HG03439 (cell line): ENCODE measurements around the gene ZNF462.

ENCODE experiments used
- ATAC-seq: cut with Tn5 transposase; IDR thresholded peaks from one replicate; pipeline ENCODE4 v1.9.1; 2021; ENCODE audit warnings: mild to moderate bottlenecking, moderate library complexity; ENCODE audit not compliant: unreplicated experiment

The ZNF462 gene

DNA sequence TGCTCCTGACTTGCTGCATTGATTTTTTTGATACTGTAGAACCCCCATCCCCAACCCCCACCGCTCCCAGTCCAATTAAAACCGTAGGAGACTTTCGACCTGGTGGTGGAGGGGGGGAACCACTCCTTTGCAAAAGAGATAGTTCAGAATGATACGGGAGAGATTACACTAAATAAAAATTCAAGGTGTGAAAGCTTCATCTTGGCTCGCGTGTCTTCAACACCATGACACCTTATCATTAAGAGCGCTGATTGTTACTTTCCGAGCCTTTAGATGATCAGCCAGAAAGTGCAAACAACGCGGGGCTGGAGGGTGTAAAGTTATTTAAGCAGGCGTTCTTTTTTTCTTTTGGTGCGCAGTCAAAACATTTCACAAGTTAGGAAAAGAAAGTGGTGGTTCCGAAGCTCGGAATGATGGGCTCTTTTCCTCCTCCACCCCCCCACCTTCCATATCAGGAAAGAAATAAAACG, 1.3 kb upstream of the ZNF462 start:
- ATAC-seq: no peak

DNA sequence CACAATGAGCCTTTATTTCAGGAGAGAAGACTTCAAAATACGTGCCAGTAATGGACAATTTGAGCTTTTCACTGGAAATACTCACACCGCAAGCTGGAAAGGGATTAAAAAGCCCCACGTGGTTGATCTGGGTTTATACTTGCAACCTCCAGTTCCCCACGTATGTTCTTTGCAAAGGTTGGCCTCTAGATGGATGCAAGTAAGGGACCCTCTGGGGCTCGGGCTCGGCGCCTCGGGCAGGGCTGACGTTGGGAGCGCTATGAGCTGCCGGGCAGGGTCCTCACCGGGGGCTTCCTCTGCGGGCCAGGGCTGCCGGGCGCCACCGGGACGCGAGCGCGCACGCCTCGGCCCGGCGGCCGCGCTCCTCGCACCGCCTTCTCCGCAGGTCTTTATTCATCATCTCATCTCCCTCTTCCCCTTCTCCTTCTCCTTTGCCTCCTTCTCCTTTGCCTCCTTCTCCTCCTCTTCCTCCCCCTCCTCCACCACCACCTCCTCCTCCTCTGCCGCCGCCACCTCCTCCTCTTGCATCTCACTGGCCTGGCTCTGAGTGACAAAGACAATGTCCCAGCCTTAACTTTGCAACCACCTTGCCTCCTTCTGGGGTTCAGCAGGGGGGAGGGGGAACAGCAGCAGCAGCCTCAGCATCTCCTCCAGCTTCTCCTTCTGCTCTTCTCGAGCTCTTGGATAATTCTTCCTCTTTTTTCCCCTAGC, 701 bp upstream of the ZNF462 start:
- ATAC-seq: no peak

DNA sequence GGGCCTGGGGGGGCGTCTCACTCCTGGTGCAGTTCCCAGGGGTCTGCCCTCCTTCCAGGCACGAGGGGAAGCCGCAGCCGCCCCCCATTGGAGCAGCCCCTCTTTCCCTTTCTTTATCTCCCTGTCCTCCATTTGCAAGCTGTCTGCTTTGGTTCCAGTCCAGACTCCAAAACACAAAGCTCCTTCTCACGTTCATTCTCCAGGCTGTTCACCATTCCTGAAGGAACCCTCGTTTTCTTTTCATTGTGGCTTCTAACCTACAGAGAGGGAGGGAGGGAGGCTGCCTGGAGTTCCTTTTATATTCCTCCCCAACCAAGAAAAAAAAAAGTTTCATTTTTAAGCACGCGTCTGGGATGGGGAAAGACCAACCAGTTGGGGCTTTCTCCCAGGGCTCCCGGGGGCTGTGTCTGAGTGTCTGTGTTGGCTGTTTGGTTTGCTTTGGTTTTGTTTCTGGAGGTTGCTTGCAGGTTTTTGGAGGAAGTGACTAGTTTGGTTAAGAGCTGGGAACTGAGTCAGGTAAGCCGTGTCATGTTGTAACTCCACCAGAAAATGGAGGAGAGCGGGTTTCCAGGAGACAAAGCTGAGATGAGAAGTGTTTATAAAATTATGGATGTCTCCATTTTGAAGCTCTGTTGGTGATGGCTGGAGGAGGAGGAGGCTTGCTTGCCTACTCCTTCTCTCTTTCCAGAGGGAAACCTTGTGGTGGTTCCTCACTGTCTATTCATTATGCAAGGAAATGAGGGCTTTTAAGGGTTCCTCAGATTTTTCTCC, 1.6 kb downstream of the ZNF462 start:
- no peak for ATAC-seq

GRCh38 chr9:106866243-106866642, 3.3 kb downstream of the ZNF462 start:
- ATAC-seq: no peak

DNA sequence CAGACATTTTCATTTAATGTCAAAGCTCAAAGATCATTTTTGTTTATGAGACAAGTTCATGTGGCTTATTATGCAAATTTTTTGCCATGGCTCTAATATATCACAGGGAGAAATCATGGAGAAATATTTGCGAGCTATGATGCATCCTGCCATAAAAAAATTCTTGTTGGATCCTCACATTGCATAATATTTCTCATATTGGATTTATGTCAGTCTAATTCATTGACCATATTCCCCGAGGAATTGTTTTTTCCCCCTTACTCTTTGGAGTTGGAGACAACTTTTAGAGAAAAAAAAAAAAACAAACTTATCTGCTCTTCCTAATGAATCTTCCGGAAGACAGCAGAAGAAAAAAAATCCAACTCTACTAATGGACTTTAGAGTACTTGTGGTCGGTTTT, 4.3 kb downstream of the ZNF462 start:
- ATAC-seq: no peak

DNA sequence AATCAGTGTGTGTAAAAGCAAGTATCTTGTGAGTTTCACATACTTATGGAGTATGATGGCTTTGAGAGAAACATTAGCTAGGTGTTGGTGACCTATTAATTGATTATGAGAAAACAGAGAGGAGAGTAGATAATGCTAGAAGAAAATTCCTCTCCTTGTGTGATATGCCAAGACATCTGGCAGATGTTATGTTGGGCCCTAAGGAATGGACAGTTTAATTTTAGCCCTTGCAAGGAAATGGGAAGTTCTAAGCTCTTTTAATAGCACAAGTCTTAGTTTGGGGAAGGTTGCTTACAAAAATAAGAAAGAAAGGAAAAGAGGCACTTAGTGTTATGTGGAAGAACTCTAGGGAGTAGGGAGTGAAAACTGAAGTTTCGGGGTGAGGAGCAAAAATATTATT, 5.1 kb downstream of the ZNF462 start:
- no peak for ATAC-seq

- no peak for ATAC-seq
These were observed 5.6 kb downstream of the ZNF462 start for GRCh38 chr9:106868565-106868964.

DNA sequence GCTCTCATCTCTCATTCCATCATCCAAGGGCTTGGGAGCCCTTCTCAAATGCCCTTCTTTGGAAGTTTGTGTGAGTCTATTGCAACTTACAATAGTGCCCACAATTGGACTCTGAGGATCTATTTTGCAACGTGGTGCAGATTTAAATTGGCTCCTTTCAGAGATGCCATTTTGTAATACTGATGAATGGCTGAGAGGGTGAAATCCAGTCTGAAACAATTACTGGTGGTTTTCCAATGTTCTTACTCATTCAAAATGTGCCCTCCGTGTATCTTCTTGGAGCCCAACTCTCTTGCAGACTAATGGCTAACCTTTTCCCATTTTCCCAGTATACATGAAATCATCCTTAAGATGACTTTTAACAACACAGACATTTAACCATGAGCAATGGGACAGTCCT, 6.1 kb downstream of the ZNF462 start:
- no peak for ATAC-seq

- ATAC-seq: no peak
These were observed 6.5 kb downstream of the ZNF462 start for GRCh38 chr9:106869458-106869857.

- ATAC-seq: no peak
These were observed 9.7 kb downstream of the ZNF462 start for GRCh38 chr9:106872641-106873040.

DNA sequence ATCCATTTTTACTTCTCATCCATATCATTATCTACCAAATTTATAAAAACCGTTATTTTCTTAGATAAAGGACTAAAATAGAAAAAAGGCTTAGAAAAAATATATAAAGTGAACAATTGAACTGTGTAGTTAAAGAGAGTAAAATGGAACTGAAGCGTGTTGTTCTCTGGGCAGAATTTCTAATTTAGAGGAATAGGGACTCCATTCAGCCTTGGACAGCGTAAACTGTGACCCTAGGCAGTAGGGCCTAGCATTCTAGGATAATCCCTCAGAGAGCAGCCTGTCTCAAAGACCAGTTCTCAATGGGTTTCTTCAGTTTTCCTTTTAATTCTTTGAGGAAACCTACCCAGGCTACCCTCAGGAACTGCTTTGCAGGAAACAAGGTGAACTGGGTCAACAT, 11.1 kb downstream of the ZNF462 start:
- ATAC-seq: no peak

DNA sequence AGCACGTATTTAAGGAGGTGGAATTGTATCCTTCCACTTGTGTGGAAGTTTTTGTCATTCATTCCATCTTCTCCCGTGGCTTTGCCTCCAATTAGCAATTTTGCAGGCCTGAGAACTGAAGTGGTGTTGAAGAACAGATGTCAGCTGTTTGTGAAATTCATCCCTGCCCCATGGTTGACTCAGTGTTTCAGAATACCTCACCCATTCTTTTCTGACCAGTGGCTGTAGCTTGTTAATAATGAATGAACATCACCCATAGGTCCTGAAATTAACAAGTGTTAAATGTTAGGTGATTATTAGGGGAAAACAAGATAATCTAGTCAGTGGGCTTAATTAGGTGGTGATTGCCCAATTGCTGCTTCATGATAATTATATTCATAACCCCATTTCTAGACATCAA, 11.7 kb downstream of the ZNF462 start:
- ATAC-seq: no peak

- no peak for ATAC-seq
These were observed 12.6 kb downstream of the ZNF462 start for GRCh38 chr9:106875529-106875928.

- ATAC-seq: no peak
These were observed 14.4 kb downstream of the ZNF462 start for GRCh38 chr9:106877345-106877744.

DNA sequence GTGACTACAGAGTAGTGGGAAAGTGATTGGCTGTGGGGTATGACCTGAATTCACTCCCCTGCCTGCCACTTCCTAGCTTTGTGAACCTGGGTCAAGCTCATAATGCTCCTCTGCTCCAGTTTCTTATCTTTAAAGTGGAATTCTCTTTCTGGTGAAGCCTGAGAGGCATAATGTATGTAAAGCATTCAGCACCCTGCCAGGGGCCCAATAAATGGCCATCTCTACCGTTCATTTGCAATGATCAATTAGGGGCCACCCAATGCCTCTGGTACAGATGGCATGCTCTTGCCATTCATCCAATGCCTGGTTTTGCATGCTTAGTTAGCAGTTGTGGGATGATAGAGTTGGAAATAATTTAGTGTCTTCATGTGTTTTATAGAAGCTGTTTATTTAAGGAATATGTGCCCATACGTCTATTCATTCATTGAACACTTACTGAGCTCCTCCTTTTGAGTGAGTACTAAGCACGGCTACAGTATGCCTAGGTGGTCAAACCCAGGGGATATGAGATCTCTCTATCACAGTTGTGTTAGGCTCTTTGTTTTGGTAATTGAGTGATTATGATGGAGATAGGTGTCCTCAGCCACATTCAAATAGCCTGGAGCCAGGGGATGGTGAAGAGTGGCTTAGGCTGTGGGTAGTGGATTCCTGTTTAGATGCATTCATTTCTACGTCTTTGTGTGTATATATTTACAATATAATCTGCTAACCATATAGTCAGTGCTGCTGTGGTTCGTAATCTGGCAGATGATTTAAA, 15.3 kb downstream of the ZNF462 start:
- no peak for ATAC-seq

DNA sequence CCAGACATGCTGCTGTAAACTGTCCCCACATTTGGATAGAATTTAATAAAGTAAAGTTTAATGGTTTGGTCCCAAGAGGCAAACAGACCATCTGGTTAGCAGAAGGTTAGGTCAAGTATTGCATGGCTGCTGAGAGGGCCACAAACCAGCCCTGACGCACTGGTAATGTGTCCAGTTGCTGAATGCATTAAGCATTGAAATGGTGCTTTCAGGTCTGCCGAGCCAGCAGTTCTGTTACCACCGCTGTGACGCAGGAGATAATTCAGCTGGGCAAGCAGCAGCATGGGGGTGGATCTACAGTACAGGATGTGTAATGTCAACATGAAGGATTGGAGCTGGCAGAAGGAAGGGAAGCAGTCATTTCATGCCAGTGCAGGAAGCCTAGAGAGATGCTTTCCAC, 16.0 kb downstream of the ZNF462 start:
- no peak for ATAC-seq

DNA sequence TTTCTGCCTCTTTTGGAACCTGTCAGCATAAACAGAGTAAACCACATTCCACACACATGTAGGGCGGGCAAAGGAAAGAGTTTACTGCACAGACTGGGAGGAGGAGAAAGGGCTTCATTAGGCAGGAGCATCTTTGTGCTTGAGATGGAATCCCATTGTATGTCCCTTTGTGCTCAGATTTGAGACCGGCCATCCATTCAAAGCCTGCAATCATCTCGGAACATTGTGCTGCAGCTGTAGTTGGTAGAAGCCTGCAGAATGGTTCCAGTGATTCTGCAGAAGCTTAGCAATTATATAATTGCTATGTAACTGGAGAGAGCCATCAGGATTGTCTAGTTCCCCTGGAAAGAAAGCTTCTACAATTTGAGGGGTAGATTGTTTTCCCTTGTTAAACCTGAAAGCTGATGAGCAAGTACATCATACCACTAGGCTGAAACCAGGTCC, 16.5 kb downstream of the ZNF462 start:
- ATAC-seq: no peak

GRCh38 chr9:106880081-106880480, 17.1 kb downstream of the ZNF462 start:
- no peak for ATAC-seq

DNA sequence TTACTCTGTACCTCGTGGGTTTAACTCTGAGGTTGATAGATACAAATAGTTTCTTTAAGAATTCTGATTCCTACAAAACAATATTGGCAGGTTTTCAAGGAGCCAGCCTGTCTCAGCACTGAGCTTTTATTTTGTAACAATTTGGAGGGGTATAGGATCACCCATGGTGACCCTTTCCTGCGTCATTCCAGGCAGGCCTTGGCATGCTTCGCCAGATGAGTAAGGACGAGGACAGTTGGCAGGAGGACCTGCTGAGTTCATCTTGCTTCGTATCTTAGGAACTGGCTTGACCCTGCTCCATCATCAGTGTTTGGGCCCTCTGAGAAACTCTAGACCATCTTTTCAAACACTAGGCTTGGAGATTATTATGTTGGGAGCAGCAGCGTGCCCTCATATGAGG, 17.9 kb downstream of the ZNF462 start:
- no peak for ATAC-seq

GRCh38 chr9:106883030-106883429, 20.1 kb downstream of the ZNF462 start:
- no peak for ATAC-seq

DNA sequence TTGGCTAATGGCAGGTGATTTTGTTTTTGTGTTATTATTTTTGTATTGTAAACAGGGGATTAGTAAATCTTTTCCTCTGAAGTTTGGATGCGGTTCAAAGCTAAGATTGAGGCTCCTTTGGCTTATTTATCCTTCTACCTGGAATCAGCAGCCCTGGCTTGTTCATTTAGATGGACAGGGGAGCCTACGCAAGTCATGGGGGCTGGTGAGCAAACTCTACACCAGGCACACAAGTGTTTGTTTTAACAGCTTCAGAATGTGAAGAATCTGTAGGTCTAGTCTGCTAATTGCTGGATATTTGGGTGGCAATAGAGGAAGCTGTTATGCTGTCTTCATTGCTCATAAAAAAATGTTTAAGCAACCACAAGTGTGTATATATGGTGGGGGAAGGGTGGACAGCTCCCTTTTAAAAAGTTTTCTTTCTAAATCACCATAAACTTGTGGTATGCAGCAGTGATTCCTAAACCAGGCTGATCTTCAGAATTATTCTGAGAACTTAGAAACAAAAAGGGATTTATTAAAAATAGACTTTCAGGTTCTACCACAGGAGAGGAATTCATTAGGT, 20.7 kb downstream of the ZNF462 start:
- ATAC-seq: no peak
